Brain pericyte (primary cell): ENCODE data around the gene SLC6A3.
"Not testable (repeated sequence)": the region's sequence is repeated elsewhere in the genome, so short reads cannot be mapped to it uniquely, and the experiment has no call there.

Source experiments
- DNase-seq: peaks from one replicate; pipeline ENCODE4 v3.0.0-alpha.2; 2012; ENCODE audit warnings: low read depth, low spot score

SLC6A3 gene

DNA sequence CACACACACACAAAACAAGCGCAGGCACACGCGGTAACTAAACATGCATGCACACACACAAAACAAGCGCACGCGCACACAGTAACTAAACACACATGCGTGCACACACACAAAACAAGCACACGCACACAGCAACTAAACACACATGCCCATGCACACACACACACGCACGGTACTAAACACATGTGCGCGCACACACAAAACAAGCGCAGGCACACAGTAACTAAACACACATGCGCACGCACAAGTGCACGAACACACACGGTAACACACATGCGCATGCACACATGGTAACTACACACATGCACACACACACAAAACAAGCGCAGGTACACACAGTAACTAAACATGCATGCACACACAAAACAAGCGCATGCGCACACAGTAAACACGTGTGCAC, 19.9 kb upstream of the SLC6A3 start:
- DNase-seq = no peak

DNA sequence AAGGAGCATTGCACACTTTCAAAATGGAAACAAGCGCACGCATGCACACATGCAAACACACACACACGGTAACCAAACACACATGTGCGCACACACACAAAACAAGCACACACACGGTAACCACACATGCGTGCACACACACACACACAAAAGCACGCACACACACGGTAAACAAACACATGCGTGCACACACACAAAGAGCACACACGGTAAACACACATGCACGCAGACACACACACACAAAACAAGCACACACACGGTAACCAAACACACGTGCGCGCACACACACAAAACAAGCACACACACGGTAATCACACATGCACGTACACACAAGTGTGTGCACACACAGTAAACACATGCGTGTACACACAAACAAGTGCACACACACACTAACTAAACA, 19.3 kb upstream of the SLC6A3 start:
- no peak for DNase-seq

DNA sequence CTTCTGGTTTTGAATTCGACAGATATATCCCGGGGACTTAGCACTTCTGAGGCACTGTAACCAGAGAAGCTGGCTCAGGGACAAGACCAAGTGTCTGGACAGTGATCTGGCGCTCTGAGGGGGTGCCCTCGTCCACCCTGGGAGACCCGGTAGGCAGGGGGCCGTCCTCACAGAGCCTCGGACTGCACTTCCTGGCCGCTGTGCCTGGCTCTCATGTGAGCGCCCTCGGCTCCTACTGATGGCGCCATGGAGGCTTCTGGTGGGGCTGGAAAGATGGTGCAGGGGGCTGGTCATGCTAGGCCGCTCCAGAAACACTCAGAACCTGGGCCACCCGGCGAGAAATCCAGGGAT, 18.8 kb upstream of the SLC6A3 start:
- DNase-seq = no peak

DNA sequence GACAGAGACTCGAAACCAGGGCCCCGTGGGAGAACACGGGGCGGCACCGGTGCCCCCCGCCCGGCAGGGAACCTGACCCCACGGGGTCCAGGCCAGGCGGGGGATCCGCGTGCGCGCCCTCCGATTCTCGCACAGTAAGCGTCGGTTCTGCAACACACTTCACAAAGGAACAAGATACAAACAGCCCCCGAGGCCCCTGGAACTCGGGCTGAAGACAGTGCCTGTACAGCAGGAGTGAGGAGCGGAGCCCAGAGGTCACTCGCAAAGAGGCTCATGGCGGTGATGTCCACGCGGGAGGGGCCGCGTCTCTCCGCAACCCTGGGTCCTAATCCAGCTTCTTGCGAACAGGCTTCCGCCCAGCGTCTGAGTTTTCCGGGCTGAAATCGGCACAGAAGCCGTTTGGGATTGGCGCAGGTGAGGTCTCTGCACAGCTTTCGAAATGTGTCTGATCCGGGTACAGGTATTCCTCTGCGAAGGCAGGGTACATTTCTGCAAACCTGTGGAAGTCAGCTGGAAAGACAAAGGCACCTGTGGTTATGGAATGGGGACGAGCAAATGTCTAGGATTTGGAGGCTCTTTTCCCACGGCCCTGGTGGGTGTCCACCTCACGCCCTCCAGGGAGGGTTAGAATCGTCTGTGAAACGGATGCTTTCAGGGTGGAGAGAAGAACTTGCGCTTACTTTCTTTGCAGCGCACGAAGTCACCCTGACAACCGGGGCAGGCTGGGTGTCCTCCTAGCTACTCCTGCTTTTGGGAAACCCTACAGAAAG, 18.3 kb upstream of the SLC6A3 start:
- no peak for DNase-seq

DNA sequence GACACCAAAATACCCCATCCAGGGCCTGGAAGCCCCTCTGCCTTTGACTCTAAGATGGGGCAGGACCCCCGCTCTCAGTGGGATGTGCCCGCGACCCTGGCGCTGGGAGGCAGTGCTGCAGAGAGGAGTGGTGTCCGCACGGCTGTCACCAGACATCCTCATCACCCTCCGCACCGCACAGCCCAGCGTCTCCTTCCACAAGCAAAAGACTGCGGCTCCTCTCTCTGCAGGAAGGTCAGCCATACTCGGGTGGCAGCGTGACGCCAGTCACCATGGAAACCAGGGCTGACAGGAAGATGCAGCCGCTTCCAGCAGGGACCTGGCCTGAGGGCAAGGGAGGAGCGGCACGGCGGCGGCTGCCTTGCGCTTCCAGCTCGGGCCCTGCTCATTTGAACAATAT, 17.1 kb upstream of the SLC6A3 start:
- no peak for DNase-seq

DNA sequence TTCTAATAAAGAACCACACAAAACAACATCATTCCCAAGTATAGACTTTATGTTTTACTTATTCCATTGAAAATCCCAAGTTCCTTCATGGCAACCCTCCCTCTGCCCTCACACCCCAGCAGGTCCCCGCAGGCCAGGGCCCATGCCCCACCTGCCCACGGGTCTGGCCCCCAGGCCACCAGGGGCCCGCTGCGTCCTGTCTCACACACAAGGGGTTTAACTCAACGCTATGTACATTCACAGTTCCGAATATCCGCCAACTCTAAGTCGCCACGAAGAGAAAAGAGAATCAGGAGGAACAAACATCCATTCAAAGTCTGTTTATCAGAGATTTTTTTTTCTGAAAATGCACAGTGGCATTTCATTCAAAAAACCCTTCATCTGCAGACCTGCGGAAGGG, 16.2 kb upstream of the SLC6A3 start:
- no peak for DNase-seq

DNA sequence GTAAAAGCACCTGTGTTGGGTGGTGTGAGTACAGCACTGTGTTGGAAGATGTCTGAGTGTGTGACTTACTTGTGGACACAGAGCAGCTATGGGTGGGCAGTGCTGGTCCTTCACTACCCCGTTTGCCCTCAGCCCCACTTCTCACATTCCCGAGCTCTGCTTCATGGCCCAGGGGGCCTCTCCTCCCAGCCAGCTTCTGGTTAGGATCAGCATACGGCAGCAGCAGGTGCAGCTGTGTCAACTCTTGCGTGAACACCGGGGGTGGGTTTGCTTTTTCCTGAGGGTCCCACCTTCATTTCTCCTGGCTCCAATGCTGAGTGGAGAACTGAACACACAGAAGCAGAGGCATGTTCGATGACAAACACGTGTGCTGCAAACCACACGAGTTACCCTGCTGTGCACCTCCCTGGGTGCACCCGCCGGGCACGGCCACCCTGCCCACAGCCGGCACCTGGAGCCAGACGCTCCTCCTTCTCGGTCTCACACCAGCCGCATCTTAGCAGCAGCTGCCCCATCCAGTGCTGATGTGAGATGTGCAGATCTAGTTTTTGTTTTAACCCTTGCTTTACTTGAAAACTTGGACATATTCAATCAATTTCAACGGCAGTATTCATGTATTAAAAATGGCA, 14.9 kb upstream of the SLC6A3 start:
- no peak for DNase-seq

DNA sequence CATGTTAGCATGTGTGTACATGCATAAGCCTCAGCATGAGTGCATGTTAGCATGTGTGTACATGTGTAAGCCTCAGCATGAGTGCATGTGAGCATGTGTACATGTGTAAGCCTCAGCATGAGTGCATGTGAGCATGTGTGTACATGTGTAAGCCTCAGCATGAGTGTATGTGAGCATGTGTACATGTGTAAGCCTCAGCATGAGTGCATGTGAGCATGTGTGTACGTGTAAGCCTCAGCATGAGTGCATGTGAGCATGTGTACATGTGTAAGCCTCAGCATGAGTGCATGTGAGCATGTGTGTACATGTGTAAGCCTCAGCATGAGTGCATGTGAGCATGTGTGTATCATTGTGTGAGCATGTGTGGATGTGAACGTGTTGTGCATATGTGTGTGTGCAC, 14.2 kb upstream of the SLC6A3 start:
- not testable (repeated sequence) for DNase-seq

DNA sequence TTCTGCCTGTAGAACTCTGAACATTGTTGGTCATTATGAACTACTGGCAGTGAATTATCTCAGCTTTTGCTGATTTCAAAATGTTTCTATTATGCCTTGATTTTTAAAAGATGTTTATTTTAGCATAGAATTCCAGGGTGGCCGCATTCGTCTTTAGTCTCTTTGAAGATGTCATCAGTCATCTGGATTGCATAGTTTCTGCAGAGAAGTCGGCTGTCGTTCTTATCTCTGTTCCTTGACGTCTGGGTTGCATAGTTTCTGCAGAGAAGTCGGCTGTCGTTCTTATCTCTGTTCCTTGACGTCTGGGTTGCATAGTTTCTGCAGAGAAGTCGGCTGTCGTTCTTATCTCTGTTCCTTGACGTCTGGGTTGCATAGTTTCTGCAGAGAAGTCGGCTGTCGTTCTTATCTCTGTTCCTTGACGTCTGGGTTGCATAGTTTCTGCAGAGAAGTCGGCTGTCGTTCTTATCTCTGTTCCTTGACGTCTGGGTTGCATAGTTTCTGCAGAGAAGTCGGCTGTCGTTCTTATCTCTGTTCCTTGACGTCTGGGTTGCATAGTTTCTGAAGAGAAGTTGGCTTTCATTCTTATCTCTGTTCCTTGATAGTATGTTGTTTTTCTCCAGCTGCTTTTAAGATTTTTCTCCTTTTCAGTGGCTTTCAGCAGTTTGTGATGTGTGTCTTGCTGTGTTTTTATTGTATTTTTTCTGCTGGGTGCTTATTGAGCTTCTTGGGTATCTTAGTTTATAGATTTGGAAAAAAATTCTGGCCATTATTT, 11.1 kb upstream of the SLC6A3 start:
- DNase-seq = not testable (repeated sequence)

DNA sequence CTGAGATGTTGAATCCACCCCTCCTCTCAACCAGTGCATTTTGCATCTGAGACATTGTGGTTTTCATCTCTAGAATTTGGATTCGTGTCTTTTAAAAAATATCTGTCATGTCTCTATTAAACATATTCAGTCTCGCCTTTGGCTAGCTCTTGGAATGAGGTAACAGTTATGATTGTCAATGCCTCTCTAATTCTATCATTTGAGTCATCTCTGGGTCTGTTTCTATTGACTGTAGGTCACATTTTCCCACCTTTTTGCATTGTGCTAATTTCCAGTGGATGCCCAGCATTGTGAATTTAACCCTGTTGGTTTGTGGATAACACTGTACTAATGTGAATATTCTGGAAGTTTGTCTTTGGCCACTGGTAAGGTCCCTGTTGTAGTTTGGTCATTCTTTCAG, 8.4 kb upstream of the SLC6A3 start:
- no peak for DNase-seq

DNA sequence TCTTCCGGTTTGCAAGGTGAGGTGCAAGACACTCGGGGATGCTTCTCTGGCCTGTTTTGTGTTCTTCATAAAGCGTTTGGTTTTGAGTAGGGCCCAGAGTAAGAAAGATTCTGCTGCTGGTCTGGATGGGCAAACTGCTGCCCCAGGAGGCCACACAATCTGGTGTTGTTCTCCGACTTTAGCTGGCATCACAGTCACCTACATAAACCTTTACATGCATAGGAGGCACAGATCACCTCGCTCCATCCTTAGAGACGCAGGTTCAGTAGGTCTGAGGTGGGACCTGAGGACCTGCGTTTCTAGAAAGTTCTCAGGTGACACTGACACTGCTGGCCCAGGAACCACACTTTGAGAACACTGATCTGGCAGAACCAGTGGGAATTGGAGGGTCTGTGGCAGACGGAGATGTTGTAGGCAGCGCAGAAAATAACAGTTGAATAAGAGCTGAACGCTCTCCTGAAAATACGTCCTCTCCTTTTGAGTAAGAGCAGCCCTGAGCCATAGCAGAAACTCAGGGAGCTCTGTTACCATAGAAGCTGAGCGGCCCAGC, 3.9 kb upstream of the SLC6A3 start:
- no peak for DNase-seq

DNA sequence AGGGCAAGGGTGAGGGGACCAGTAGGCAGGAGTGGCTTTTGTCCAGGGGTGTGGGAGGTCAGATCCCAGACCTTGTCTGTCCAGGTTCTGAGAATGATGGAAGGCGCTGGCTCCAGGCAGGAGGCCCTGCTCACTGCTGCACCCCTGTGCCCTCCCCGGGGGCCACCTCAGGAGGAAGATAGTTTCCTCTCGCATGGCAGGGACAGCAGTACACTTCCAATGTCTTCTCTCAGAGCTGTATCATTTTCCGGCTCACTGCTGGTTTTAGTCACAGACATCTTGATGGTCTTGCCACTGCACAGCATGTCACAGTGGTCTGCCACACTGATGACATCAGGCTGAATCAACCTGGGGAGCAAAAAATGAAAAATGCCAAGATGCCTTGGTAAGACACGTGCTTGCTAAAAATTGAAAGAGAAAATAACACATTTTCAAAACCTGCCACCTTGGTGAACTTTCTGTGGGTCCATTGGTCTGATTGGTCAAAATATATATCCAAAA, 3.3 kb upstream of the SLC6A3 start:
- no peak for DNase-seq

DNA sequence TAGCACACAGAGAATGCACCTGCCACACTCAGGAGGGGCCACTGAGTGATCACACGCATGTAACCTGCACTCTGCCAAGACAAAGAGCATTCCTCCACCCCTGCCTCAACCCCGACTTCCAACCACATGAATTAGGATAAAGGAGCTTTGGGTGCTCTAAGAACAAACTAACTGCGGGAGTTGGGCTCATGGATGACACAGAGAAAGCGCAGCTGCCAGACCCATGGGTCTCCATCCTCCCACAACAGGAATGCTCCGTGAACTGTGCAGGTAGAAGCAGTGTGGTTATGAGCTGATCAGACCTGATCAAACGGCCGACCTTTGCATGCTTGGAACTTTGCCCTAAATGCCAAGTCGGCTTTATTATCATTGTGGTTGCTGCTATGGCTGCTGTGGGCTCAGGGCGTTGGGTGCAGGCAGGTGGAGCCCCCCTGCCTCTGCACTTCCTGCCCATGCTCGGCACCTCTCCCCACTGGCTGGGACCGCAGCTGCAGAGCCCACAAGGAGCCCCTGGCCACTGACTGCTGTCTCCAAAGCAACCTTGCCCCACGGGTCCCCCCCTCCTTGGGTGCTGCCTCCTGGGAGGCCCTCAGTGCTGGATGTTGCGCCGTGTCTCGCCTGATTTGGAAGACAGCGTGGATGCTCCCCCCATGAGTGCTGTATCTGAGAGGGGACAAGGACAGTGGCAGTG, 2.6 kb upstream of the SLC6A3 start:
- DNase-seq = no peak

DNA sequence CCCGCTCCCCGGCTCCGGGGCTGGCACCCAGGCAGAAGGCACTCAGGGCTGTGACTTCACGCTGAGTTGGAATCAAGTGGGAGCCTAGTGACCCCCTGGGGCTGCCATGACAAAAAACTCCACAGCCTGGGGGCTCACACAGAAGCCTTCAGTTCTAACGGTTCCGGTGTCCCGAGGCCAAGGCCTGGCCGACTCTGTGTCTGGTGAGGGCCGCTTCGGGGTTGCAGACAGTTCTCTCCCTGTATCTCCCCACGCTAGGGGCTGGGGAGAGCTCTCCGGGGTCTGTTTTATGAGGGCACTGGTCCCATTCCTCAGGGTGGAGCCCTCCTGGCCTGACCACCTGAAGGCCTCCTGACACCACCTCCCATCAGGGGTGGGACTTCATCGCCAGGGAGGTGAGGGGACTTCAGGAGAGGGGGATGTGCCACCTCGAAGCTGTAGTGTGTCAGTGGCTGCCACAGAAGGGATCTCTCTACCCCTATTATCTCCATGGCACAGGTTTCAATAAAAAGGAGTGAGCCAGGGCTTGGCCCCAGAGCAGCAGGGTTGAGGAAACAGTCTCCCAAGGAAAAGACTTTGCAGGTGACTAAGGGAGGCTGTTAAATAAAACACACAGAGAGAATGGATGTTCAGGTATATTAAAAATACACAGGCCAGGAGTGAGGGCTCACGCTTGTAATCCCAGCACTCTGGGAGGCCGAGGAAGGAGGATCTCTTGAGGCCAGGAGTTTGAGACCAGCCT, 1.5 kb upstream of the SLC6A3 start:
- DNase-seq = no peak

DNA sequence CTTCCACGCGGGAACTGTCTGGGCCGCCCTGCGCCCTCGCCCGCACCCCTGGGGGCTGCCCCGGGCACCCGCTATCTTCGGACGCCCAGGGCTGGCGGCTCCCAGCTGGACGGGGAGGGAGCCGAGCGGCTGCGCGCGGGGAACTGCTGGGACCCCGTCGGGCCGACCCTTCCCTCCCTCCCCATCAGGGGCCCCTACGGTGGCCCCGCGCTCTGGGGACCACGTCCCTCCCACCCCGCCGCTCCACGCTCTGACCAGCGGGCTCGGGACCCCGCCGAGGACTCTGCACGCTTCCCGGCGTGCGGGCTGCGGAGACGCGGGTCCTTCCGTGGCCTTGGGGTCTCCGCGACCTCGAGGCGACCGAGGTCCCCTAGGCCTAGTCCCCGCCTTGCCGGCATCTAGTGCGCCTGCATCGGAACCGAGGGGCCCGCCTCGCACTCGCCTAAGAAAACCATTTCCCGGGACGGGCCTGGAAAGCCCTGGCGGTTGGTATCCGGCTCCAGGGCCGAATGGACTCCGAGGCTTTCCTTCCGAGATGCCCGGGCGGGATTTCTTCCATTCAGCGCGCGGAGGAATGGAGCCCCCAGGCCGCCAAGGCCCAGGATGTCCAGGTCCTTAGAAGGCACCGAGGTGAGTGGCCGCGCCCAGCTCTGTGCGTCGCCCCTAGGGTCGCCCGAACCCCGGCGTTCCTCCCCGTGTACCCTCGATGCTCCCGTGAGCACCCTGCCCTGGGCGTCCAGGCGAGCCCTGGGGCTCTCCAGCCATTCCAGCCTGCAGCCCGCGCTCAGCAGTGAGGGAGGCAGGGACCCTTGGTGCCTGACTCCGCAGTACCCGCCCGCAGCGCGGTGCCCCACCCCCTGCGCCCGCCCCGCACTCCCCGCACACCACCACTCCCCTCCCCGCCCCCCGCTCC, 705 bp upstream of the SLC6A3 start:
- DNase-seq = no peak

DNA sequence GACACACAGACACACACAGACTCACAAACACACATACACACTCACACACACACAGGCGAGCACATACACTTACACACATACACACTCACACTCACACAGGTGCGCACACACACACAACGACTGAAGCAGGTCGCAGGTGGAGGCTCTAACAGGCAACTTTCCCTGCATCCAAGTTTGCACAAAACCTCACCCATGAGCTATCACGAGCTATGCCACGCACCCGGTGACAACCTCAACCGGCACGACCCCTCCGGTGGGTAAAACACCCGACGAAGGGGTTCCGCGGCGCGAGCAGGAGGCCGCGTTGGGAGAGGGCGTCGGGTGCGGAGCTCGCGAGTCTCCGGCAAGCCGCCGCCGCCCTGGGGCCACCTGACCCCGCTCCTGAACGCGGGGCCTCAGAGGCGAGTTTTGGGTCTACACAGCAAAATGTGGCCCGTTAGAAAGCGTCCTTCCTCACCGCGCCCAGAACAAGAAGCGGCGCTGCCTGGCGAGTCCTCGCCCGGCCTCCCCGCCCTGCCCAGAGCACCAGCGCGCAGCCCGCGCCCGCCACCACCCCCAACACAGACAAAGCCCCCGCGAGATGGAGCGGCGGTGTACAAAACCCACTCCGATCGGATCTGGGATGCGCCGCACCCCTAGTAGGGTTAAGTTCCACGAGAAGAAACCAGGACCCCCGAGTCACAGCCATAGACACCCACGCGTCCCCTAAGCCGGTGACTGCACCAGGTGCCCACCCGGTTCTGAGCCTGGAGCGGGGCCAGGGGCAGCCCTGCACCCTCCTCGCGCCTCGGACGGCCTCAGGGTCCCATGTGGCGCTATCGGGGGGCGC, 665 bp downstream of the SLC6A3 start:
- no peak for DNase-seq

DNA sequence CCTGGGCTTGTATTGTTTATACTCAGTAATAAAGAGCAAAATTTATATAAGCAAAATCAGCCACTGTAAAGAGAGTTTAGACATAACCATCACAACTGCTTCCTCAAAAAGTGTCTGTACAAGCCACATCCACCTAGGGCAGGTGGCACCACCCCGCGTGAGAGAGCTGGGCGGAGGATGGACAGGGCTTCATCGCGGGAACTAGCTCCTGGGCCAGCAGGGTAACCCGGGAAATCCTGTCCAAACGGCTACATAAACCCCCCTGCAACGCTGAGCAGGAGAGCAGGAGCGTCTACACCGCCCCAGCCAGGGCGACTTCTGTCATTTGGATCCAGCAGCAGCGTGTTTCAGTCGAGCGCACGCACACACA, 1.3 kb downstream of the SLC6A3 start:
- DNase-seq = no peak

DNA sequence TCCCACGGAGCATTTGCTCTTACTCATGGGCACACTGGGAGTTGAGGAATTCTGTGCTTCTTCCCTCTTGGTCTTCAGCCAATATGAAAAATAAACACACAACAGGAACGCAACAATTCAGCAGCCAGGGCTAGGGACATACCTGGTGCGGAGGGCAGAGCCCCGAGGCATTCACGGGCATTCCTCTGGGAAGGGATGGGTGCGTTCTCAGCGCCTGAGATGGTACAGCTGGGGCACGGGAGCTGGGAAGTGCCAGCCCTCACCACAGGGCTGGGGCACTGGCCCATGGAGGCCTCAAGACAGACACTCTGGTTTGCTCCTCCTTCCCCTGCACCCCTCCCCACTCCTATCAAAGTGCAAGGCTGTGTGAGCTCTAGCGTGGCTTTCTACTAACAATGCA, 2.1 kb downstream of the SLC6A3 start:
- no peak for DNase-seq
